GM12878 (cell line): ENCODE results near the gene FRAS1. TPM values are rescaled to one million over a fixed set of nuclear protein-coding genes. Genes with fewer than 3 reads are reported as not detected.

Experiments
- ATAC-seq: fragments of 200-7000 bp; cut with Tn5 transposase; 3 replicates; pipeline ENCODE4 v1.9.1; 2020; ENCODE audit warnings: mild to moderate bottlenecking, moderate library complexity
- BruUV-seq: library from RNA; stranded (reverse); fragments of 400-500 nt; replicated peaks from 2 replicates; lab custom pipeline; 2021; lab: Mats Ljungman, UMichigan
- CTCF ChIA-PET: fragments of 300-600 bp; sonication (Branson Sonifier 250); formaldehyde crosslinking; extraction: SDS; loops from one replicate; lab custom pipeline; 2021; ENCODE audit warnings: inconsistent platforms; lab: Yijun Ruan, JAX
- POLR2A ChIA-PET: fragments of 350-600 bp; formaldehyde crosslinking; extraction: SDS; loops from one replicate; lab custom pipeline; 2021; ENCODE audit warnings: inconsistent platforms; lab: Charles Lee
- RAD21 ChIA-PET: fragments of 300-600 bp; sonication (Branson Sonifier 250); formaldehyde crosslinking; loops from one replicate; lab custom pipeline; 2023; ENCODE audit warnings: antibody characterized with exemption; ENCODE audit not compliant: unreplicated experiment; lab: Charles Lee
- SMC1A ChIA-PET: fragments of 300-600 bp; sonication (Branson Sonifier 250); formaldehyde crosslinking; loops from one replicate; lab custom pipeline; 2023; ENCODE audit not compliant: unreplicated experiment, uncharacterized antibody; lab: Charles Lee
- DNase-seq: peaks from one replicate; pipeline ENCODE4 v3.0.0-alpha.2; 2011; ENCODE audit warnings: low read depth, low spot score
- FAIRE-seq: peaks from 3 replicates; lab custom pipeline; 2011; peaks lifted over from hg19 to GRCh38; lab: Jason Lieb, UNC
- H2AFZ ChIP-seq: 2 replicates; pipeline ENCODE4 v1.6.0; 2011; ENCODE audit warnings: low read depth, low read length, control low read depth; ENCODE audit not compliant: control insufficient read depth
- H3K27ac ChIP-seq: 2 replicates; pipeline ENCODE4 v1.5.1; 2011; ENCODE audit warnings: control low read depth; ENCODE audit not compliant: control insufficient read depth, insufficient read depth
- H3K27me3 ChIP-seq, 2 experiments: replicated peaks in 1 of 2; 2 replicates each; pipeline versions ENCODE4 v1.6.0 to v1.6.1; 2011; ENCODE audit warnings: low read length in 1 of 2; ENCODE audit not compliant: control insufficient read depth in 2 of 2, insufficient read depth in 2 of 2
- H3K36me3 ChIP-seq, 2 experiments: 2 replicates each; pipeline ENCODE4 v1.5.1; 2011; ENCODE audit warnings: low read length in 1 of 2; ENCODE audit not compliant: control insufficient read depth in 2 of 2, insufficient read depth in 2 of 2
- H3K4me1 ChIP-seq: 2 replicates; pipeline ENCODE4 v1.6.1; 2011; ENCODE audit warnings: mild to moderate bottlenecking, low read length, moderate library complexity, mixed read lengths; ENCODE audit not compliant: control insufficient read depth, insufficient read depth
- H3K4me2 ChIP-seq: 2 replicates; pipeline ENCODE4 v1.6.0; 2011; ENCODE audit warnings: control low read depth; ENCODE audit not compliant: control insufficient read depth, insufficient read depth
- H3K4me3 ChIP-seq: fragments of 200-600 bp; sonication (generic); 2 replicates; pipeline ENCODE4 v1.5.1; 2016
- H3K79me2 ChIP-seq: 2 replicates; pipeline ENCODE4 v1.6.0; 2011; ENCODE audit warnings: low read length; ENCODE audit not compliant: control insufficient read depth, insufficient read depth
- H3K9ac ChIP-seq: 2 replicates; pipeline ENCODE4 v1.8.0; 2011; ENCODE audit warnings: low read length, control low read depth, mixed read lengths; ENCODE audit not compliant: control insufficient read depth, insufficient read depth
- H3K9me3 ChIP-seq: replicated peaks from 3 replicates; pipeline ENCODE4 v1.5.1; 2011; ENCODE audit warnings: mild to moderate bottlenecking, low read length; ENCODE audit not compliant: control insufficient read depth, insufficient read depth
- H4K20me1 ChIP-seq: 2 replicates; pipeline ENCODE4 v1.6.0; 2011; ENCODE audit not compliant: control insufficient read depth, insufficient read depth
- ATF2 ChIP-seq: IDR thresholded peaks from 2 replicates; pipeline ENCODE4 v1.6.1; 2012; ENCODE audit warnings: low read length, inconsistent platforms
- CBFB ChIP-seq: IDR thresholded peaks from 2 replicates; pipeline ENCODE4 v1.6.1; 2016; ENCODE audit warnings: antibody characterized with exemption, low read depth
- ETV6 ChIP-seq, 2 experiments: fragments of 450-650 bp in 1 of 2; IDR thresholded peaks in 1 of 2; conservative IDR thresholded peaks in 1 of 2; 2 replicates each; pipeline ENCODE4 v1.6.1; 2014; ENCODE audit warnings: antibody characterized with exemption in 1 of 2, borderline replicate concordance in 1 of 2, low read depth in 1 of 2, mild to moderate bottlenecking in 1 of 2, moderate library complexity in 1 of 2
- GATAD2B ChIP-seq: fragments of 450-650 bp; conservative IDR thresholded peaks from 2 replicates; pipeline ENCODE4 v1.6.1; 2017; ENCODE audit warnings: low read depth, mild to moderate bottlenecking, moderate library complexity
- MXI1 ChIP-seq: fragments of 150-350 bp; IDR thresholded peaks from 2 replicates; pipeline ENCODE4 v1.6.1; 2011; ENCODE audit warnings: low read depth, mild to moderate bottlenecking, inconsistent platforms, low read length, improper control_type of control experiment
- NFYB ChIP-seq: IDR thresholded peaks from 2 replicates; pipeline ENCODE4 v1.6.1; 2011; ENCODE audit warnings: low read depth, mild to moderate bottlenecking, low read length, improper control_type of control experiment, moderate library complexity; ENCODE audit not compliant: insufficient read depth
- NRF1 ChIP-seq: conservative IDR thresholded peaks from 2 replicates; pipeline ENCODE4 v1.6.1; 2011; ENCODE audit warnings: mild to moderate bottlenecking, low read depth, low read length, improper control_type of control experiment
- SMAD5 ChIP-seq: IDR thresholded peaks from 2 replicates; pipeline ENCODE4 v1.6.1; 2016; ENCODE audit warnings: antibody characterized with exemption, low read depth
- SREBF2 ChIP-seq: IDR thresholded peaks from 2 replicates; pipeline ENCODE4 v1.6.1; 2012; ENCODE audit warnings: mild to moderate bottlenecking, low read length
- USF2 ChIP-seq: IDR thresholded peaks from 2 replicates; pipeline ENCODE4 v1.6.1; 2011; ENCODE audit warnings: low read depth, low read length, improper control_type of control experiment, borderline replicate concordance
- ZBED1 ChIP-seq: IDR thresholded peaks from 2 replicates; pipeline ENCODE4 v1.6.1; 2016; ENCODE audit warnings: borderline replicate concordance
- ZBTB4 ChIP-seq: fragments of 450-650 bp; formaldehyde crosslinking; IDR thresholded peaks from 2 replicates; pipeline ENCODE4 v1.4.0; 2022; ENCODE audit warnings: mild to moderate bottlenecking, moderate library complexity
- WGBS: methylation state at CpG from one replicate; pipeline ENCODE4 v1.1.6; 2016; ENCODE audit warnings: low lambda C conversion rate; ENCODE audit not compliant: insufficient replicate concordance, insufficient coverage; ENCODE audit errors: missing lambda C conversion rate; 5-methylcytosine and 5-hydroxymethylcytosine counted together
- in situ Hi-C: fragments of 300-500 bp; cut with MboI; formaldehyde crosslinking; loops from 9 replicates; pipeline ENCODE4 v1.14.3; 2018; ENCODE audit warnings: mixed read lengths
- intact Hi-C: fragments of 100-400 bp; cut with micrococcal nuclease; formaldehyde crosslinking; loops from one replicate; pipeline ENCODE4 v1.14.2; 2022; ENCODE audit not compliant: unreplicated experiment
- polyA plus RNA-seq, 11 experiments: library from polyadenylated mRNA; depleted of rRNA in 4 of 11; unstranded in 6 of 11; stranded (reverse) in 5 of 11; fragments of >200 nt; fragmentation: Nextera tagmentation in 4 of 11; fragmentation: Illumina TruSeq in 1 of 11; extraction: Ambion mirVana in 4 of 11; extraction: Trizol in 1 of 11; gene quantifications; 1 replicate in 1 of 11; 2 replicates in 10 of 11; pipeline versions ENCODE4 v1.2.1 to v1.2.3, GENCODE V29; 2011 to 2016; ENCODE audit warnings: inconsistent platforms in 2 of 11, missing spikeins in 2 of 11, low read depth in 1 of 11
- total RNA-seq, 4 experiments: library from RNA; depleted of rRNA in 3 of 4; stranded (reverse); fragments of >200 nt in 3 of 4; fragmentation: Illumina TruSeq in 1 of 4; extraction: Trizol in 1 of 4; gene quantifications; 2 replicates each; pipeline versions ENCODE4 v1.2.1 to v1.2.3, GENCODE V29; 2013 to 2021

Gene FRAS1
- total and polyA plus RNA-seq, 10 of the 15 experiments (the other 5 are each of a cell fraction or from before 2014, with no cell fraction given) = 0.08 to 11.7 (median 0.20) TPM

DNA sequence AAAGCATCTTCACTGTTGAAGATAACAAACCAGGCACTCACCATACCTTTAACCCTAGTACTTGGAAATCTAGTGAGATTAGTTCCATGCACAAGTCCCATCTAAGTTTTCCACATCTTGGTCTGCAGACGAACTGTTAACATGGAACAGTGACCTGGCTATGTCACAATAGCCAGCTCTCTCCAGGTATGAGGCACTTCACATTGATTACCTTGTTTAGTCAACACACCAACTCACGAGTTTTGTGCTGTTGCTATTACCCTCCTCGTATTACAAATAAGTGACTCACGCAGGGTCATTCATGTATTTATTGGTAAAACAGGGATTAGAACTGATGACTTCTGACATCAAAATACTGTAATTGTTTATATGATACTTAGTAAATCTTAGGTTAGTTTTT is 36.4 kb upstream of the FRAS1 start:
- TF ChIP-seq SREBF2 = no peak
- TF ChIP-seq MXI1 = no peak
- no peak for TF ChIP-seq ATF2
- TF ChIP-seq NRF1 = no peak
- TF ChIP-seq ETV6 (conservative IDR thresholded peaks at IDR 0.05 in 1 of 2, IDR thresholded peaks at IDR 0.05 in 1 of 2; ENCODE audit: borderline replicate concordance in 1 of 2, low read depth in 1 of 2) = no peak
- ATAC-seq = no peak
- Histone ChIP-seq H3K9ac (no peak overlapping the region), H3K36me3 (no peaks in the 10 kb centered on the region), H3K79me2 (no peaks in the 10 kb centered on the region), H4K20me1 (no peaks in the 10 kb centered on the region), H2AFZ (no peak overlapping the region), H3K4me2 (no peak overlapping the region), H3K4me3 (no peak overlapping the region), H3K4me1 (no peaks in the 10 kb centered on the region), H3K27me3 (no peaks in the 10 kb centered on the region), H3K9me3 (no peaks in the 10 kb centered on the region), H3K27ac (no peak overlapping the region)
- CTCF ChIA-PET = interaction anchor here (0.6 to 1.8 kb wide), 2 partner anchors 26 to 1631 kb away, joined by 3 to 4 read pairs; no protein-coding TSS in a partner anchor
- WGBS = 0% methylated on average over 4 of the region's 4 CpGs
- intact Hi-C loops = no loop called here
- no peak for FAIRE-seq
- RAD21 ChIA-PET = no interaction called here
- POLR2A ChIA-PET = no interaction called here
- SMC1A ChIA-PET = no interaction called here
- BruUV-seq = no TSS peak
- in situ Hi-C loops = no loop called here
- DNase-seq = no peak

DNA sequence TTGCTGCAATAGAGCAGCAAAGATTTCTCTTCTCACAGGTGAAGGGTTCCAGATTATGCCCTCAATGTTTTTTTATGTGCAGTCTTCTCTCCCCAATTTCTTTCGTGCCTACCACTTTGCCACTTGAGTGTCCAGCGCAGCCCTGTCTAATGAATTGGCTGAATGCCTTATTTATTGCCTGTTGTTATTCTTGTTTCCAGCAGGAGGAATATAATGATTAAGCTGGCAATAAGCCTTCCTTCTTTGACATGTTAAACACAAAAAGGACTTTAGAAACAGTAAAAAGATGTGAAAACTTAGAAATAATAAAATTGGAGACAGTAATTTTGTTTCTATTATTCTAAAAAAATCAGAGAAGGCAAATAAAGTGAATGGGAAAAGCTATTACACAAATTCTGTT is 34.6 kb upstream of the FRAS1 start:
- no peaks in the 10 kb centered on the region for H3K79me2 ChIP-seq
- intact Hi-C loops (no loop called here), in situ Hi-C loops (no loop called here)
- ChIA-PET POLR2A (no interaction called here), SMC1A (interaction anchor here (1.5 kb wide), 1 partner anchor 25 kb away, joined by 4 read pairs; no protein-coding TSS in a partner anchor), RAD21 (no interaction called here), CTCF (interaction anchor here (0.6 to 1.8 kb wide), 3 partner anchors 28 to 103 kb away, joined by 3 to 4 read pairs (median 3); no protein-coding TSS in a partner anchor)
- H3K4me3 ChIP-seq = no peak overlapping the region
- no peak overlapping the region for H3K9ac ChIP-seq
- H3K4me2 ChIP-seq = no peak overlapping the region
- ATAC-seq (no peak), DNase-seq (no peak), FAIRE-seq (no peak)
- H3K9me3 ChIP-seq = no peaks in the 10 kb centered on the region
- H4K20me1 ChIP-seq = no peaks in the 10 kb centered on the region
- H3K4me1 ChIP-seq = no peaks in the 10 kb centered on the region
- no peak overlapping the region for H3K27ac ChIP-seq
- no TSS peak for BruUV-seq
- WGBS = 27% methylated on average over 2 of the region's 2 CpGs
- H3K36me3 ChIP-seq = no peaks in the 10 kb centered on the region
- no peaks in the 10 kb centered on the region for H3K27me3 ChIP-seq
- H2AFZ ChIP-seq = no peak overlapping the region
- TF ChIP-seq GATAD2B = no peak
- TF ChIP-seq SMAD5 = no peak
- no peak for TF ChIP-seq ZBED1
- TF ChIP-seq USF2 = no peak
- no peak for TF ChIP-seq CBFB
- no peak for TF ChIP-seq ZBTB4 (CRISPR knock-in tag)
- no peak for TF ChIP-seq NFYB
